ENCODE measurements around the gene KLHL14. TPM values are rescaled to one million over a fixed set of nuclear protein-coding genes. Genes with fewer than 3 reads are reported as not detected.

KLHL14 gene
- total and polyA plus RNA-seq, 2 donors (not counting 1 experiment from before 2014, with no cell fraction given): 18.5 to 42.5 TPM

DNA sequence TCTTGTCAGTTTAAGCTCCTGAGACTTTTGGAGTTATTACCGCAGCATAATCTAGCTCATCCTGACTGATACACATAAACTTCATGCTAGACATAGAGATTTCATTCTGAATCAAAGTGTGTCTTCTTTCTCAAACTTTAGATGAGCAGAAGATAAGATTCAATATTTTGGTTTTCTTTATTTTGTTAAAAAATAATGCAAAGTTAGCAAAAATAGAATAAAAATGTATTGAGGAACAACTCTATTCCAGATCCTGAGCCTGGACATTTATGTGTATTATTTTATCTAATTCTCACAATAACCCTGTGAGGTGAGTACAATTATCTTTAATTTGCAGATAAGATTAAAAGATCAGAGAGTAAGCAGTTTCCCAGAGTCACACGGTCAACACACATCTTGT is 38.4 kb downstream of the KLHL14 start:
- H3K27ac Mint-ChIP-seq: no peak overlapping the region
- Histone ChIP-seq H3K27me3 (replicated peaks in 1 of 4; ENCODE audit: control extremely low read depth in 1 of 4, control insufficient read depth in 3 of 4, insufficient read depth in 4 of 4, low read length in 3 of 4) (no peaks in the 10 kb centered on the region), H3K36me3 (replicated peaks in 1 of 2; ENCODE audit: control extremely low read depth in 1 of 2, control insufficient read depth in 1 of 2, extremely low read depth in 1 of 2, insufficient read depth in 2 of 2, low read length in 1 of 2) (peaks cover 7 to 21% of the 10 kb centered on the region in 2 experiments), H4K20me1 (ENCODE audit: control insufficient read depth, insufficient read depth, low read length, poor library complexity, severe bottlenecking) (no peaks in the 10 kb centered on the region), H3K9me3 (ENCODE audit: control extremely low read depth in 1 of 3, control insufficient read depth in 2 of 3, insufficient read depth in 1 of 3, low read length in 2 of 3) (no peaks in the 10 kb centered on the region), H3K9ac (ENCODE audit: low read length) (no peak overlapping the region), H3K79me2 (ENCODE audit: control insufficient read depth, insufficient read depth, low read length) (peaks cover 74% of the 10 kb centered on the region), H3K4me1 (ENCODE audit: control insufficient read depth in 2 of 2, insufficient read depth in 2 of 2, low read length in 2 of 2) (peaks cover 17 to 29% of the 10 kb centered on the region in 2 donors), H3K4me2 (replicated peaks; ENCODE audit: low read depth, low read length, poor library complexity, severe bottlenecking) (no peak overlapping the region), H3K4me3 (ENCODE audit: control extremely low read depth in 1 of 5, extremely low read depth in 1 of 5, insufficient read depth in 1 of 5, low read depth in 2 of 5, low read length in 4 of 5) (no peak overlapping the region), H3K27ac (ENCODE audit: low read length in 2 of 2) (no peak overlapping the region), H2AFZ (ENCODE audit: insufficient read depth, low read depth, low read length, poor library complexity, severe bottlenecking) (no peak overlapping the region)
- DNase-seq (no peak), ATAC-seq (ENCODE audit: low read depth) (no peak)
- no peak for TF ChIP-seq EZH2 (IDR thresholded peaks at IDR 0.05; ENCODE audit: borderline replicate concordance, insufficient read depth, low read depth, low read length, poor library complexity, severe bottlenecking)
- TF ChIP-seq, protein P1, sequence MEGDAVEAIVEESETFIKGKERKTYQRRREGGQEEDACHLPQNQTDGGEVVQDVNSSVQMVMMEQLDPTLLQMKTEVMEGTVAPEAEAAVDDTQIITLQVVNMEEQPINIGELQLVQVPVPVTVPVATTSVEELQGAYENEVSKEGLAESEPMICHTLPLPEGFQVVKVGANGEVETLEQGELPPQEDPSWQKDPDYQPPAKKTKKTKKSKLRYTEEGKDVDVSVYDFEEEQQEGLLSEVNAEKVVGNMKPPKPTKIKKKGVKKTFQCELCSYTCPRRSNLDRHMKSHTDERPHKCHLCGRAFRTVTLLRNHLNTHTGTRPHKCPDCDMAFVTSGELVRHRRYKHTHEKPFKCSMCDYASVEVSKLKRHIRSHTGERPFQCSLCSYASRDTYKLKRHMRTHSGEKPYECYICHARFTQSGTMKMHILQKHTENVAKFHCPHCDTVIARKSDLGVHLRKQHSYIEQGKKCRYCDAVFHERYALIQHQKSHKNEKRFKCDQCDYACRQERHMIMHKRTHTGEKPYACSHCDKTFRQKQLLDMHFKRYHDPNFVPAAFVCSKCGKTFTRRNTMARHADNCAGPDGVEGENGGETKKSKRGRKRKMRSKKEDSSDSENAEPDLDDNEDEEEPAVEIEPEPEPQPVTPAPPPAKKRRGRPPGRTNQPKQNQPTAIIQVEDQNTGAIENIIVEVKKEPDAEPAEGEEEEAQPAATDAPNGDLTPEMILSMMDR (IDR thresholded peaks at IDR 0.05): no peak
- 100% methylated on average over 1 of the region's 2 CpGs for WGBS (ENCODE audit: insufficient coverage)
- no peak overlapping the region for H3K4me3 Mint-ChIP-seq
- CTCF ChIA-PET: interaction anchor here (0.6 to 1.7 kb wide), 4 partner anchors 19 to 21 kb away, joined by 3 to 7 read pairs (median 4); no protein-coding TSS in a partner anchor
- POLR2A ChIA-PET: no interaction called here
- no peaks in the 10 kb centered on the region for H3K9me3 Mint-ChIP-seq (ENCODE audit: insufficient read depth)
- intact Hi-C loops (cut with micrococcal nuclease): no loop called here
- peaks cover 48% of the 10 kb centered on the region for H3K4me1 Mint-ChIP-seq
- no peaks in the 10 kb centered on the region for H3K27me3 Mint-ChIP-seq

- Mint-ChIP-seq H3K9me3 (ENCODE audit: insufficient read depth) (no peaks in the 10 kb centered on the region), H3K27me3 (no peaks in the 10 kb centered on the region), H3K4me3 (no peak overlapping the region), H3K4me1 (peaks cover 41% of the 10 kb centered on the region), H3K27ac (no peak overlapping the region)
- H3K4me2 ChIP-seq (replicated peaks; ENCODE audit: low read depth, low read length, poor library complexity, severe bottlenecking): no peak overlapping the region
- POLR2A ChIA-PET: no interaction called here
- peaks cover 17 to 27% of the 10 kb centered on the region in 2 donors for H3K4me1 ChIP-seq (ENCODE audit: control insufficient read depth in 2 of 2, insufficient read depth in 2 of 2, low read length in 2 of 2)
- intact Hi-C loops (cut with micrococcal nuclease): no loop called here
- CTCF ChIA-PET: interaction anchor here (1.3 kb wide), 1 partner anchor 191 kb away, joined by 4 read pairs; no protein-coding TSS in a partner anchor
- H3K4me3 ChIP-seq (ENCODE audit: control extremely low read depth in 1 of 5, extremely low read depth in 1 of 5, insufficient read depth in 1 of 5, low read depth in 2 of 5, low read length in 4 of 5): no peak overlapping the region
- ATAC-seq (ENCODE audit: low read depth): no peak
- WGBS (ENCODE audit: insufficient coverage): 100% methylated on average over 1 of the region's 1 CpG
- H2AFZ ChIP-seq (ENCODE audit: insufficient read depth, low read depth, low read length, poor library complexity, severe bottlenecking): no peak overlapping the region
- H3K79me2 ChIP-seq (ENCODE audit: control insufficient read depth, insufficient read depth, low read length): peaks cover 76% of the 10 kb centered on the region
- H3K9ac ChIP-seq (ENCODE audit: low read length): no peak overlapping the region
- H3K9me3 ChIP-seq (ENCODE audit: control extremely low read depth in 1 of 3, control insufficient read depth in 2 of 3, insufficient read depth in 1 of 3, low read length in 2 of 3): no peaks in the 10 kb centered on the region
- DNase-seq: peak; percentile 5
- H3K27ac ChIP-seq (ENCODE audit: low read length in 2 of 2): no peak overlapping the region
- no peak for TF ChIP-seq EZH2 (IDR thresholded peaks at IDR 0.05; ENCODE audit: borderline replicate concordance, insufficient read depth, low read depth, low read length, poor library complexity, severe bottlenecking)
- TF ChIP-seq, protein P1 (IDR thresholded peaks at IDR 0.05): no peak
- peaks cover 9 to 17% of the 10 kb centered on the region in 2 experiments for H3K36me3 ChIP-seq (replicated peaks in 1 of 2; ENCODE audit: control extremely low read depth in 1 of 2, control insufficient read depth in 1 of 2, extremely low read depth in 1 of 2, insufficient read depth in 2 of 2, low read length in 1 of 2)
- H3K27me3 ChIP-seq (replicated peaks in 1 of 4; ENCODE audit: control extremely low read depth in 1 of 4, control insufficient read depth in 3 of 4, insufficient read depth in 4 of 4, low read length in 3 of 4): no peaks in the 10 kb centered on the region
- H4K20me1 ChIP-seq (ENCODE audit: control insufficient read depth, insufficient read depth, low read length, poor library complexity, severe bottlenecking): no peaks in the 10 kb centered on the region
Measured at GRCh38 chr18:32732165-32732564, 40.7 kb downstream of the KLHL14 start.
